Panc1 (cell line): ENCODE measurements around the gene NFATC1.

Experiments
- SIN3A ChIP-seq: IDR thresholded peaks from 2 replicates; pipeline ENCODE4 v1.6.1; 2012; ENCODE audit warnings: low read depth, mild to moderate bottlenecking, low read length, moderate library complexity, borderline replicate concordance; ENCODE audit not compliant: insufficient read depth
- TCF7L2 ChIP-seq: IDR thresholded peaks from 2 replicates; pipeline ENCODE4 v1.6.1; 2011; ENCODE audit warnings: mild to moderate bottlenecking, low read depth, low read length, inconsistent platforms
- TF ChIP-seq, protein P1 (sequence below): fragments of 450-650 bp; IDR thresholded peaks from 2 replicates; pipeline ENCODE4 v1.5.1; 2017; ENCODE audit warnings: mild to moderate bottlenecking
- TF ChIP-seq, protein P2 (sequence below), 2 experiments: IDR thresholded peaks; 2 replicates each; pipeline ENCODE4 v1.6.1; 2011 to 2012; ENCODE audit warnings: low read depth in 2 of 2, control low read depth in 1 of 2, low read length in 1 of 2, mild to moderate bottlenecking in 1 of 2, moderate library complexity in 1 of 2; ENCODE audit not compliant: insufficient read depth in 1 of 2

DNA sequence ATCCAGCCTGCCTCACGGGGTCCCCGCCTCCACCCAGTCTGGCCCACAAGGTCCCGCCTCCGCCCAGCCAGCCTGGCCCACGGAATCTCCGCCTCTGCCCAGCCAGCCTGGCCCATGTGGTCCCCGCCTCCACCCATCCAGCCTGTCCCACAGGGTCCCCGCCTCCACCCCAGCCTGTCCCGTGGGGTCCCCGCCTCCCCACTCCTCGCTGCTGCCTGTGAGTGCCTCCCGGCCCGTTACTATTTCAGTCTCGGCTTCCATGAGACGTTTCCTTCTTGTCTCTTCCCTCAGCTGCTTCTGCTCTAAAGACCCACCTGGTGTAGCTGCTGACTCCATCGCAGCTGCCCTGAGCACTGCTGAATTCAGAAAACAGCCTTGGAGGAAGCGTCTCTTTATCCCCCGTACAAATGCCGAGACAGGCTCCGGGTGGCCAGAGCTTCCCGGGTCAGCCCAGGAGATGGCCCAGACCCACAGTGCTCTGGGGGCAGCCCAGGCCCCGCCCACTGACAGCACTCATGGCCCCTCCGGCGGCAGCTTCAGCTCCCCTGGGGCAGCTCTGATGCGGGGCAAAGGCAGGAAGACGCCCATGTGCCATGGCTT is 69.8 kb downstream of the NFATC1 start:
- TF ChIP-seq, protein P1, sequence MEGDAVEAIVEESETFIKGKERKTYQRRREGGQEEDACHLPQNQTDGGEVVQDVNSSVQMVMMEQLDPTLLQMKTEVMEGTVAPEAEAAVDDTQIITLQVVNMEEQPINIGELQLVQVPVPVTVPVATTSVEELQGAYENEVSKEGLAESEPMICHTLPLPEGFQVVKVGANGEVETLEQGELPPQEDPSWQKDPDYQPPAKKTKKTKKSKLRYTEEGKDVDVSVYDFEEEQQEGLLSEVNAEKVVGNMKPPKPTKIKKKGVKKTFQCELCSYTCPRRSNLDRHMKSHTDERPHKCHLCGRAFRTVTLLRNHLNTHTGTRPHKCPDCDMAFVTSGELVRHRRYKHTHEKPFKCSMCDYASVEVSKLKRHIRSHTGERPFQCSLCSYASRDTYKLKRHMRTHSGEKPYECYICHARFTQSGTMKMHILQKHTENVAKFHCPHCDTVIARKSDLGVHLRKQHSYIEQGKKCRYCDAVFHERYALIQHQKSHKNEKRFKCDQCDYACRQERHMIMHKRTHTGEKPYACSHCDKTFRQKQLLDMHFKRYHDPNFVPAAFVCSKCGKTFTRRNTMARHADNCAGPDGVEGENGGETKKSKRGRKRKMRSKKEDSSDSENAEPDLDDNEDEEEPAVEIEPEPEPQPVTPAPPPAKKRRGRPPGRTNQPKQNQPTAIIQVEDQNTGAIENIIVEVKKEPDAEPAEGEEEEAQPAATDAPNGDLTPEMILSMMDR = no peak
- TF ChIP-seq SIN3A = no peak
- TF ChIP-seq, protein P2, sequence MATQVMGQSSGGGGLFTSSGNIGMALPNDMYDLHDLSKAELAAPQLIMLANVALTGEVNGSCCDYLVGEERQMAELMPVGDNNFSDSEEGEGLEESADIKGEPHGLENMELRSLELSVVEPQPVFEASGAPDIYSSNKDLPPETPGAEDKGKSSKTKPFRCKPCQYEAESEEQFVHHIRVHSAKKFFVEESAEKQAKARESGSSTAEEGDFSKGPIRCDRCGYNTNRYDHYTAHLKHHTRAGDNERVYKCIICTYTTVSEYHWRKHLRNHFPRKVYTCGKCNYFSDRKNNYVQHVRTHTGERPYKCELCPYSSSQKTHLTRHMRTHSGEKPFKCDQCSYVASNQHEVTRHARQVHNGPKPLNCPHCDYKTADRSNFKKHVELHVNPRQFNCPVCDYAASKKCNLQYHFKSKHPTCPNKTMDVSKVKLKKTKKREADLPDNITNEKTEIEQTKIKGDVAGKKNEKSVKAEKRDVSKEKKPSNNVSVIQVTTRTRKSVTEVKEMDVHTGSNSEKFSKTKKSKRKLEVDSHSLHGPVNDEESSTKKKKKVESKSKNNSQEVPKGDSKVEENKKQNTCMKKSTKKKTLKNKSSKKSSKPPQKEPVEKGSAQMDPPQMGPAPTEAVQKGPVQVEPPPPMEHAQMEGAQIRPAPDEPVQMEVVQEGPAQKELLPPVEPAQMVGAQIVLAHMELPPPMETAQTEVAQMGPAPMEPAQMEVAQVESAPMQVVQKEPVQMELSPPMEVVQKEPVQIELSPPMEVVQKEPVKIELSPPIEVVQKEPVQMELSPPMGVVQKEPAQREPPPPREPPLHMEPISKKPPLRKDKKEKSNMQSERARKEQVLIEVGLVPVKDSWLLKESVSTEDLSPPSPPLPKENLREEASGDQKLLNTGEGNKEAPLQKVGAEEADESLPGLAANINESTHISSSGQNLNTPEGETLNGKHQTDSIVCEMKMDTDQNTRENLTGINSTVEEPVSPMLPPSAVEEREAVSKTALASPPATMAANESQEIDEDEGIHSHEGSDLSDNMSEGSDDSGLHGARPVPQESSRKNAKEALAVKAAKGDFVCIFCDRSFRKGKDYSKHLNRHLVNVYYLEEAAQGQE (IDR thresholded peaks at IDR 0.05; ENCODE audit: insufficient read depth in 1 of 2, low read depth in 2 of 2, low read length in 1 of 2) = no peak
- TF ChIP-seq TCF7L2 = no peak
